Measurements from ENCODE around the gene USP20.

Gene USP20

GRCh38 chr9:129910628-129911567 lies 75.6 kb downstream of the USP20 start:
- in situ Hi-C loops (cut with HindIII; ENCODE audit: low sequenced_read_pairs) = no loop called here

- in situ Hi-C loops (cut with HindIII; ENCODE audit: low sequenced_read_pairs) = no loop called here
Observed at GRCh38 chr9:129914051-129914450, 78.8 kb downstream of the USP20 start.

- in situ Hi-C loops (cut with HindIII; ENCODE audit: low sequenced_read_pairs) = no loop called here
Observed at GRCh38 chr9:129916707-129917106, 81.4 kb downstream of the USP20 start.

- in situ Hi-C loops (cut with HindIII; ENCODE audit: low sequenced_read_pairs) = no loop called here
Observed at GRCh38 chr9:129918296-129918950, 83.2 kb downstream of the USP20 start.

GRCh38 chr9:129919277-129919676 lies 84.0 kb downstream of the USP20 start:
- in situ Hi-C loops (cut with HindIII; ENCODE audit: low sequenced_read_pairs) = no loop called here

- in situ Hi-C loops (cut with HindIII; ENCODE audit: low sequenced_read_pairs) = no loop called here
Observed at GRCh38 chr9:129919841-129920240, 84.6 kb downstream of the USP20 start.

GRCh38 chr9:129921905-129922304 lies 86.6 kb downstream of the USP20 start:
- in situ Hi-C loops (cut with HindIII; ENCODE audit: low sequenced_read_pairs) = no loop called here

GRCh38 chr9:129923589-129923988 lies 88.3 kb downstream of the USP20 start:
- in situ Hi-C loops (cut with HindIII; ENCODE audit: low sequenced_read_pairs) = no loop called here

GRCh38 chr9:129929496-129930125 lies 94.4 kb downstream of the USP20 start:
- in situ Hi-C loops (cut with HindIII; ENCODE audit: low sequenced_read_pairs) = no loop called here

- in situ Hi-C loops (cut with HindIII; ENCODE audit: low sequenced_read_pairs) = no loop called here
Observed at GRCh38 chr9:129930743-129931142, 95.5 kb downstream of the USP20 start.

Measured in DLD1 (cell line).